ENCODE measurements around the gene DGAT2L6. TPM values are rescaled to one million over a fixed set of nuclear protein-coding genes. Genes with fewer than 3 reads are reported as not detected.
A peak's percentile ranks its signal among the peaks of the same experiment; 100 is the strongest.
"Not testable (repeated sequence)": the region's sequence is repeated elsewhere in the genome, so short reads cannot be mapped to it uniquely, and the experiment has no call there.

DGAT2L6 gene
- total RNA-seq, 1 experiment from 2014 or later = not detected

DNA sequence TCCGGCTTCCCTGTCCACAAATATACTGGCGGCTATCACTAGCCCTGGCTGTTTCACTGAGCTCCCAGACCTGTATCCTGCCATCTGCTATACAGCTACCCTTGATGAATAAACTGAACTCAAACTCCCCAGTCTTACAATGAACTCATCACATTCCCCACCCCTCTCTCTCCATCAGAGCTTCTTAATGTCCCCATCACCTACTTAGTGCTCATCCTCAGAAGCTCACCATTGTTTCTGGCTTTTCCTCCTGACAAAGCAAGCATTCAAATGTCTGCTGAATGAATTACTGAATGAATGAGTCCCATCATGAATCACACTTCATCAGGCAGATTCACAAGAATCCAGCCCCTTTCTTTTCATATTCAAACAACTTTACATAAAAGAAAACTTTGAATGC lies 5.7 kb upstream of the DGAT2L6 start:
- no peak overlapping the region for H3K4me3 ChIP-seq
- peaks cover 18% of the 10 kb centered on the region for H3K4me1 ChIP-seq
- DNase-seq = no peak
- no peaks in the 10 kb centered on the region for H3K9me3 ChIP-seq (replicated peaks)
- no peaks in the 10 kb centered on the region for H3K36me3 ChIP-seq
- H3K27ac ChIP-seq = no peak overlapping the region
- H3K27me3 ChIP-seq = no peaks in the 10 kb centered on the region

DNA sequence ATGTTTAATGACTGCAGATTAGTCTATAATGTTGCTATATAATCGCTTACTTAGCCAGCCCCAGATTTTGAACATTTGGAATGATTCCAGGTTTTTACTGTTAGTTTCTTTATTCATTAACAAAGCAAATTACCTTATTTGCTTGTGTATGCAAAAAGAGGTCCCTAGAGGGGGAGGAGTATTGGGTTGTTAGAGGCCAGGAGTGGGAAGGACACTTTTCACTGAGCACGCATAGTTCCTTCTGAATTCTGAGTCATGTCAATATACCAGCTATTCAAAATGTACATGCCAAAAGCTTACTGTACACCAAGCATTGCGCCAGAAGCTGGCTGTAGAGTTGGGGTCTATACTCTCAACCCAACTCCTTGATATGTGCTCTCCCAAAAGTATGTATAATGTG lies 5.1 kb upstream of the DGAT2L6 start:
- Histone ChIP-seq H3K36me3 (no peaks in the 10 kb centered on the region), H3K4me1 (peaks cover 14% of the 10 kb centered on the region), H3K9me3 (replicated peaks) (no peaks in the 10 kb centered on the region), H3K4me3 (no peak overlapping the region), H3K27me3 (no peaks in the 10 kb centered on the region), H3K27ac (no peak overlapping the region)
- no peak for DNase-seq

DNA sequence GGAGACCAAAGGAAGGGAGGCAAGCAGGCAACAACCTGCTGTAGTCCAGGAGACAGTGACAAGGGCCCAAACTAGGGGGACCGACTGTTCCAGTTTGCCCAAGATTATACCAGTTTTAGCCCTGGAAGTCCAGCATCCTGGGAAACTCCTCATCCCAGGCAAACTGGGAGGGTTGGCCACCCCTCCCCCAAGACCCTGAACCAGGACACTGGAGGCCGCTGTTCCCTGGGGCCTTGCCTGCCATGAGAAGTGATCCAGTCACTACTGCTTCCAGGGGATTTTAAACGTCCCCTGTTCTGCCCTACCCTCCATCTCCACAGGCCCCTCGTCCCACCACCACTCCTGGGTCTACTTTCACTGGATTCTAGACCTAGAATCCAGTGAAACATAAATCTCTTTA lies 4.3 kb upstream of the DGAT2L6 start:
- H3K27me3 ChIP-seq = no peaks in the 10 kb centered on the region
- peaks cover 8% of the 10 kb centered on the region; the same call in 1 of the 2 replicates for H3K4me1 ChIP-seq
- no peak overlapping the region for H3K4me3 ChIP-seq
- no peak overlapping the region for H3K27ac ChIP-seq
- no peaks in the 10 kb centered on the region for H3K36me3 ChIP-seq
- no peak for DNase-seq
- no peaks in the 10 kb centered on the region for H3K9me3 ChIP-seq (replicated peaks)

DNA sequence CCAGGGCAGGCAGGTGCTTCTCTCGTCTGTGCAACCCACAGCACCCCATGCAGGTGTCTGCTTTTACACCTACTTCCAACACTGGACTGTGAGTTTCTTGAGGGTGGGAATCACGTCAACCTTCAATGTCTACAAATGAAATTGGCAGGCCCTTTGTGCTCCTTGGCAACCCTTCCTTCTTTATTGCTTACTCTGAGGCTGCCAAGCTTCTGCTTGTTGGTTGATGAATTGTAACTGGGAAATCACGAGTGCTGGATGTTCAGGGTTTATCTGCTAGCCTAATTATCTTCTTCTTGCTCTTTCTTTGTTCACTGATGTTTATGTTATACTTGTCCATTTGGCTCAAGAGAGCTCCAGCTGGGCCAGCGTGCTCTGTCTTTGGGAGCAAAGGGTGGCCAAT lies 2.5 kb upstream of the DGAT2L6 start:
- no peaks in the 10 kb centered on the region for H3K9me3 ChIP-seq (replicated peaks)
- no peaks in the 10 kb centered on the region for H3K4me1 ChIP-seq
- H3K27me3 ChIP-seq = no peaks in the 10 kb centered on the region
- no peak overlapping the region for H3K4me3 ChIP-seq
- no peak overlapping the region for H3K27ac ChIP-seq
- no peak for DNase-seq
- H3K36me3 ChIP-seq = no peaks in the 10 kb centered on the region

DNA sequence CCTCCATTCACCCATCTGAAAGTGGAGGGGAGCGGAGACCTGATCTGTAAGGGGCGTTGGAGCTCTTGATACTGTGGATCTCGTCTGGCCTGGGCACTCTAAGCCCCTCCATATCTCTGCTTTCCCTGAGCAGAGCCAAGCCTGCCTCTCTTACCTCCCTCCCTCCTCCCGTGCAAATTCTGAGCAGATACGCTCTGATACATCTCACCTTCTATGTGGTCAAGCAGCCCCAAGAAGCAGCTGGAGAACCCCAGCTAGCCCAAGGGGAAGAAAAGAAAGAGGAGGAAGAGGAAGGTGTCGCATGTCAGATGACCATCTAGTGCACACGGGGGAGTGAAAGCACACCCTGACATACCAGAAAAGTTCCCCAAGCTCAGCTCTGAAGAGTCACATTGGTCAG lies 1.9 kb upstream of the DGAT2L6 start:
- DNase-seq = no peak
- no peak overlapping the region for H3K27ac ChIP-seq

DNA sequence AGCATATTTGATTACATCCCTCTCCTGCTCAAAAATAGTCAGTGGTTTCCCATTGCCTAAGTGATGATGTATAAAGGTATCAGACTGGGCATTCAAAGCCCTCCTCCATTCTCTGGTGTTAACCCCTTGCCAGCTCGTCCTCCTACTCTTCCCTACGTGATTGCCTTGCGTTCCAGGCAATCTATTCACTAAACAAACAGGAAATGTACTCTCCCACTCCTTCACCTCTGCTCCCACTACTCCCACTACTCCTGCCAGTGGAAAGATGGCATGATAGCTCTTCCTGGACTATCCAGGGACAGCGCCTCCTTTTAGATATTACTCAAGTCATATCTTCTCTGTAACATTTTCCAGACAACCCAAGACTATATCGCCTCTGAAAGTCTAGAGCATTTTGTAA lies 5.8 kb downstream of the DGAT2L6 start:
- H3K36me3 ChIP-seq = no peaks in the 10 kb centered on the region
- no peaks in the 10 kb centered on the region for H3K4me1 ChIP-seq
- H3K4me3 ChIP-seq = no peak overlapping the region
- no peaks in the 10 kb centered on the region; the same call in 1 of the 2 replicates for H3K27me3 ChIP-seq
- no peaks in the 10 kb centered on the region for H3K9me3 ChIP-seq (replicated peaks)
- DNase-seq = no peak
- H3K27ac ChIP-seq = no peak overlapping the region

More for the DNA sequence above, 1.9 kb upstream of the DGAT2L6 start:
- H3K4me1 ChIP-seq = no peaks in the 10 kb centered on the region
- H3K27me3 ChIP-seq = no peaks in the 10 kb centered on the region
- H3K4me3 ChIP-seq = no peak overlapping the region
- H3K36me3 ChIP-seq = no peaks in the 10 kb centered on the region
- no peaks in the 10 kb centered on the region for H3K9me3 ChIP-seq (replicated peaks)

DNA sequence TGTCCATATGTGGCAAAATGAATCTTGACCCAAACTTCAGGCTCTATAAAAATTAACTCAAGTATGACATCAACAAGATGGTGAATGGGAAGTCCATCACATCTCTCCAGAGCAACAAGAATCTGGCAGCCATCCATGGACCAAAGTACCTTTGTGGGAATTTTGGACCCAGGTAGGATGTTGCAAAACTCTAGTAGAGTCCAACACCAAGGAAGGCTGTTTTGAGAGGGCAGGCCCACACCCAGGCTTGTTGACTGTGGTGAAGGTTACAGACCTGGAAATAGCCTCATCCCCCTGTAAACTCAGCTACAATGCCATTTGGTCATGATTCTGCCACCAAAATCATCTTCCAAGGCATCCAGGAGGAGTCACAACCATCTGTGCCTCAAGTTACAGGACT lies 12.9 kb downstream of the DGAT2L6 start:
- H3K27ac ChIP-seq = no peak overlapping the region

DNA sequence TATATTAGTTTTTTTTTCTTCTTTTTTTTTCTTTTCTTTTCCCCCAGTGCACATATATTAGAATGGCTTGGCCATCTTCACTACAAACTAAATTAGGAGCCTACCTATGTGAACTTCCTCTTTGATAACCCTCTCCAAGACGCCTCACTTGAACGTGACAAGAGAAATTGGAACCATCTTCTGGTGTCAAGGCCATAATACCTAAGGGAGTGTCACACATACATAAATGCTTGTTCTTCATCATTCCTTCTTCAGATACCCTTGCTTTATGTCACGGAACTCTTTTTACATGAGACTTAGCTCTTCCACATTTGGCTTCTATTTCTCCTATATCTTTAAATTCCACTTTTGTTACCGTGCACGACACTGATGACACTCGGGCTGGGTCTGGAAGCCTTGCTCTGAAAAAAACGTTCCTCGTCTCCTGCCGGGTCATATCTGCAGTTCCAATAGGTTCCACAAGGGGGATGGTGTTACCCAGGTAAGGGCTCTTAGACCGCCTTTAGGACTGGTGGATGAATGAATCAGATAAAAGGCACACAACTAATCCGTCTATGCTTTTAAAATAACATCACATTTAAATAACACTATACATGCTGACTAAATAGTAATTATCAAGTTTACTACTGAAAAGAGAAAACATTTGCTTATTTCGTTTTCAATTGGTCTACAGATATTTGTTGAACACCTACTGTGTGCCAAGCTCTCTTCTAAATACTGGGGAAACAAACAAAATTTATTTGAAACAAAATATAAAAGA lies 19.9 kb downstream of the DGAT2L6 start:
- Histone ChIP-seq H3K27ac (no peak overlapping the region), H3K9me3 (replicated peaks) (no peaks in the 10 kb centered on the region), H3K4me1 (no peaks in the 10 kb centered on the region), H3K36me3 (no peaks in the 10 kb centered on the region), H3K27me3 (no peaks in the 10 kb centered on the region), H3K4me3 (no peak overlapping the region)
- DNase-seq = peak; percentile 61 to 78

More for the DNA sequence above, 12.9 kb downstream of the DGAT2L6 start:
- Histone ChIP-seq H3K4me3 (no peak overlapping the region), H3K36me3 (no peaks in the 10 kb centered on the region), H3K9me3 (replicated peaks) (no peaks in the 10 kb centered on the region), H3K4me1 (no peaks in the 10 kb centered on the region), H3K27me3 (no peaks in the 10 kb centered on the region; the same call in 1 of the 2 replicates)
- no peak for DNase-seq

DNA sequence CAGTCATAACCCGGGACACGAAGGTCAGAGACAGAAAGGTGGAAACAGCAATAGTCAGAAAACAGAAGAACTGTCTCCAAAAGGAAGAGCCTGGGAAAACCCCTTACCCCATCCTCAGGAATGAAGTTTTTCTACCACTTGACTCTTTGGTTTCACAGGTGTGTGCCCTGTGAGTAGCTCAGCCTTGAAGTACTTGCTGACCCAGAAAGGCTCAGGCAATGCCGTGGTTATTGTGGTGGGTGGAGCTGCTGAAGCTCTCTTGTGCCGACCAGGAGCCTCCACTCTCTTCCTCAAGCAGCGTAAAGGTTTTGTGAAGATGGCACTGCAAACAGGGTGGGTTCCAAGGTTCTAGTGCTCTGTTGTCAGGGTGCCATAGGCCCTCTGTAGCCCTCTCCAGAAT lies 24.4 kb downstream of the DGAT2L6 start:
- no peak overlapping the region for H3K4me3 ChIP-seq
- no peak overlapping the region for H3K27ac ChIP-seq
- H3K4me1 ChIP-seq = no peaks in the 10 kb centered on the region
- H3K27me3 ChIP-seq = no peaks in the 10 kb centered on the region
- H3K36me3 ChIP-seq = no peaks in the 10 kb centered on the region
- no peak for DNase-seq
- H3K9me3 ChIP-seq (replicated peaks) = no peaks in the 10 kb centered on the region

DNA sequence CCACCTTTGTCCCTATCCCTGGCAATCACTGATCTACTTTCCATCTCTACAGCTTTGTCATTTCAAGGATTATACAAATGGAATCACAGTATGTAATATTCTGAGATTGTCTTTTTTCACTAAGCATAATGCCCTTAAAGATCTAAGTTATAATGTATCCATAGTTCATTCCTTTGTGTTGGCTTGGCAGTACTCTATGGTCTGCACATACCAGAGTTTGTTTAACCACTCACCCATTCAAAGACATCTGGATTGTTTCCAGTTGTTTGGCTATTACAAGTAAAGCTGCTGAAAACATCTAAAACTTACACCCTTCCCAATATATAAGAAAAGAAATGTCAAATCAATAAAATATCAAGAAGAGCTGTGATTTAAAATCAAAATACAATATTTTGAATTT lies 31.2 kb downstream of the DGAT2L6 start:
- Histone ChIP-seq H3K9me3 (replicated peaks) (no peaks in the 10 kb centered on the region), H3K36me3 (no peaks in the 10 kb centered on the region), H3K27ac (no peak overlapping the region), H3K4me3 (no peak overlapping the region), H3K4me1 (no peaks in the 10 kb centered on the region), H3K27me3 (no peaks in the 10 kb centered on the region)
- no peak for DNase-seq

DNA sequence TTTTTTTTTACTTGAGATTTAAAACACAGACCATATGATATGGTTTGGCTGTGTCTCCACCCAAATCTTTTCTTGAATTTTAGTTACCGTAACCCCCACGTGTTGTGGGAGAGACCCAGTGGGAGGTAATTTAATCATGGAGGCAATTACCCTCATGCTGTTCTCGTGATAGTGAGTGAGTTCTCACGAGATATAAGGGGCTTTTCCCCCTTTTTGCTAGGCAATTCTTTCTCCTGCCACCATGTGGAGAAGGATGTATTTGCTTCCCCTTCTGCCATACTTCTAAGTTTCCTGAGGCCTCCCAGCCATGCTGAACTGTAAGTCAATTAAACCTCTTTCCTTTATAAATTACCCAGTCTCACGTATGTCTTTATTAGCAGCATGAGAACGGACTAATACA lies 32.3 kb downstream of the DGAT2L6 start:
- not testable (repeated sequence) for H3K27ac ChIP-seq; H3K4me3 ChIP-seq; H3K9me3 ChIP-seq (replicated peaks); H3K27me3 ChIP-seq; H3K4me1 ChIP-seq; H3K36me3 ChIP-seq; DNase-seq

DNA sequence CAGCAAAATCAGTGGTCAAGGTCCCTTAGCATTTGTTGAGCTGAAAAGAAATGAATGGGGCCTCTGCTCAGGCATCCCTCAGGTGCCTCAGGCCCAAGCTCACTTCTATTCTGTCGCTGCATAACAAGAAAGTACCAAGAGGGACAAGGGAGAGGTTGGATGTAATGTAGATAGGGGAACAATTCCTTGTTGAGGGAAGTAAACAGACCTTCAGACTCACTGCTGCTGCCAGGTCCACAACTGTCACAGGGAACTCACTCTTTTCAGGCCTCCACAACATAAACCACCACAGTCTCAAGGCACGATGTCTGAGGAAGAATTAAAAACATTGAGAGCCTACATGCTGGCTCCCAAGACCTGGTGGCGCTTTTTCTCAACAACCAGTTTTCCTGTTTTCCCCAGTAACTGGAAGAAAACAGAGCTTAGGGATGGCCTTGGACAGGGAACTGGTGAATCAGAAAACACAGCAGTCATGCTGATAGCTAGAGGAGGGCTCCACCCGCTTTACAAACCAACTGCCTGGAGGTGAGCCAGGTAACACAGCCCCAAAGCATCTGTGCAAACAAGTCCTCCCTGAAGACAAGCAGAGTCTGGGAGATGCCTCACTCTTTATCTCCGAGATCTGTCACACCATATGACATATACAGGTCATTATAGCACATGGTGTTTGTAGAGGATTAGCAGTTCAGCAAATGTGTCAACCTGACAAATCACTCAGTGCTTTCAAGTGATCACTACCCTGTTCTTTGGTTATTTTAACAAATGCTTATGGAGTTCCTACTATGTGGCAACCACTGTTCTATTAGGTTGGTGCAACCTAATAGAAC lies 42.9 kb downstream of the DGAT2L6 start:
- Histone ChIP-seq H3K9me3 (replicated peaks) (no peaks in the 10 kb centered on the region), H3K27me3 (no peaks in the 10 kb centered on the region), H3K36me3 (no peaks in the 10 kb centered on the region), H3K4me3 (no peak overlapping the region), H3K4me1 (no peaks in the 10 kb centered on the region), H3K27ac (no peak overlapping the region)
- no peak for DNase-seq

DNA sequence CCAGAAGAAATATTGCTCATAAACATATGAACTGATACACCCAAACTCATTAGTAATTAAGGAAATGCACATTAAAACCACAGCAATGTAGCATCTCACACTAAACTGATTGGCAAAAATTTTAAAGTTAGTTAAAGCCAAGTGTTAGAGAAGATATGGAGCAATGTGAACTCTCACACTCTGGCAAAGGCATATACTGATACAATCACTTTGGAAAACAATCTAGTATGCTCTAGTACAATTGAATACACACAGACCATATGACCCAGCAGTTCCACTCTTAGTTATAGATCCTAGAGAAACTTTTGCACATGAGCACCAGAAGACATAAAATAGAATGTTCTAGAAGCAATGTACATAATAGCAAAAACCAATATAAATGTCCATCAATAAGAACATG lies 48.8 kb downstream of the DGAT2L6 start:
- Histone ChIP-seq H3K27ac (no peak overlapping the region), H3K36me3 (no peaks in the 10 kb centered on the region), H3K4me1 (no peaks in the 10 kb centered on the region), H3K4me3 (no peak overlapping the region), H3K27me3 (no peaks in the 10 kb centered on the region), H3K9me3 (replicated peaks) (no peaks in the 10 kb centered on the region)
- no peak for DNase-seq

DNA sequence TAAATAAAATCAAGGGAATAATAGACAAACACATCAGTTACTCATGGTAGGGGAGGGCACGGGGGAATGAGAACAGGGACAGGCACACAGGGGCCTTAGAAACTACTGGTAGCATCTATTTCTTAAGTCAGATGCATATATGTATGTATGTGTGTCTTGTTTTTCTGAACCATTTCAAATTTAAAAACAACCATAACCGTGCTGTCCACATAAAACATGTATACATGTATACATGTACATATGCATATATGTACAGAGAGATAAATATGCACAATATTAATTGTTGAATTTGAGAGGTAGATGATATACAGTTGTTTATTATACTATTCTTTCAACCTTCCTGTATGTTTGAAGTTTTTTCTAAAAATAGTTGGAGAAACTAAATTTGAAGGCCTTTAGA lies 49.4 kb downstream of the DGAT2L6 start:
- Histone ChIP-seq H3K4me3 (no peak overlapping the region), H3K4me1 (no peaks in the 10 kb centered on the region), H3K27ac (no peak overlapping the region), H3K9me3 (replicated peaks) (no peaks in the 10 kb centered on the region), H3K36me3 (no peaks in the 10 kb centered on the region), H3K27me3 (no peaks in the 10 kb centered on the region)
- no peak for DNase-seq

DNA sequence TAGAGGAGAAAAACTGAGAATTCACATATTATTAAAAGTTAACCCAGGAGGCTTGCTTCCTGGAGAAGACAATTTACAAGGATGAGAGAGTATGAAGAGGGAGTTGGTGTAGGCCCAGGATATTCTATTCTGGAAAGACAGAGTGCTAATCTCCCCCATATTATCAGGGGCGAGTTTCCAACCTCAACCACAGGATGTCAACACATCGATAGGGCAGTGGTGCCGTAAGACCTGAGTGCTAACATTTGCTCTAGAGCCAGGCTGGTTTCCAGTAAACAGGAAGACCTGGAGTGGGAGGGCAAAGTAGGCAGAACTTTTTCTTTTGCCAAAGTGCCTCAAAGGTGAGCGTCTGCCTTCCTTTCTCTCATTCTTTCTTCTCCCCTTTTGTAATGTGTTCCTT lies 54.4 kb downstream of the DGAT2L6 start:
- no peaks in the 10 kb centered on the region for H3K4me1 ChIP-seq
- no peaks in the 10 kb centered on the region for H3K9me3 ChIP-seq (replicated peaks)
- no peaks in the 10 kb centered on the region for H3K36me3 ChIP-seq
- DNase-seq = no peak
- no peaks in the 10 kb centered on the region for H3K27me3 ChIP-seq
- H3K27ac ChIP-seq = no peak overlapping the region
- no peak overlapping the region for H3K4me3 ChIP-seq

Data from SJCRH30 (cell line).